PC-3 (cell line): ENCODE measurements around the gene PTCH1. TPM values are rescaled to one million over a fixed set of nuclear protein-coding genes. Genes with fewer than 3 reads are reported as not detected.

Source experiments
- ATAC-seq: fragments of 200-7000 bp; cut with Tn5 transposase; 2 replicates; pipeline ENCODE4 v1.9.1; 2020; ENCODE audit warnings: mild to moderate bottlenecking, moderate library complexity
- BruUV-seq: library from RNA; stranded (reverse); fragments of 400-500 nt; replicated peaks from 2 replicates; lab custom pipeline; 2021; lab: Mats Ljungman, UMichigan
- CTCF ChIA-PET: fragments of 300-600 bp; sonication (Branson Sonifier 250); formaldehyde crosslinking; loops from one replicate; lab custom pipeline; 2022; ENCODE audit warnings: antibody characterized with exemption; lab: Charles Lee
- POLR2A ChIA-PET: fragments of 300-600 bp; sonication (Branson Sonifier 250); formaldehyde crosslinking; loops from one replicate; lab custom pipeline; 2022; ENCODE audit warnings: antibody characterized with exemption; ENCODE audit not compliant: unreplicated experiment; lab: Charles Lee
- DNase-seq: peaks from one replicate; pipeline ENCODE4 v3.0.0-alpha.2; 2015
- H2AFZ ChIP-seq: fragments of 300-600 bp; sonication (generic); 2 replicates; pipeline ENCODE4 v1.6.0; 2016; ENCODE audit warnings: antibody characterized with exemption, low read length
- H3F3A ChIP-seq: fragments of 300-600 bp; sonication (generic); one replicate; pipeline ENCODE4 v1.6.0; 2017; ENCODE audit warnings: antibody characterized with exemption, low read length, control low read depth, mild to moderate bottlenecking; ENCODE audit not compliant: unreplicated experiment
- H3K27ac ChIP-seq: fragments of 300-600 bp; sonication (generic); 2 replicates; pipeline ENCODE4 v1.5.1; 2016; ENCODE audit warnings: mild to moderate bottlenecking, low read length
- H3K27me3 ChIP-seq: fragments of 300-600 bp; sonication (generic); 2 replicates; pipeline ENCODE4 v1.6.1; 2016; ENCODE audit warnings: low read length, mixed read lengths
- H3K36me3 ChIP-seq: fragments of 300-600 bp; sonication (generic); 2 replicates; pipeline ENCODE4 v1.6.1; 2016; ENCODE audit warnings: low read depth, mixed run types, low read length, mixed read lengths
- H3K4me1 ChIP-seq: fragments of 300-600 bp; sonication (generic); 2 replicates; pipeline ENCODE4 v1.5.1; 2016; ENCODE audit warnings: low read length; ENCODE audit not compliant: insufficient read depth
- H3K4me2 ChIP-seq: fragments of 300-600 bp; sonication (generic); 2 replicates; pipeline ENCODE4 v1.6.0; 2016; ENCODE audit warnings: low read length
- H3K4me3 ChIP-seq: fragments of 300-600 bp; sonication (generic); 2 replicates; pipeline ENCODE4 v1.5.1; 2016; ENCODE audit warnings: mild to moderate bottlenecking, low read length, mixed read lengths
- H3K79me2 ChIP-seq: fragments of 300-600 bp; sonication (generic); 2 replicates; pipeline ENCODE4 v1.6.1; 2017; ENCODE audit warnings: low read length, mixed read lengths
- H3K9ac ChIP-seq: fragments of 300-600 bp; sonication (generic); 2 replicates; pipeline ENCODE4 v1.6.0; 2016; ENCODE audit warnings: mild to moderate bottlenecking, low read length
- H3K9me2 ChIP-seq: fragments of 300-600 bp; sonication (generic); replicated peaks from 2 replicates; pipeline ENCODE4 v1.6.1; 2016; ENCODE audit warnings: mixed run types, low read length, mixed read lengths
- H3K9me3 ChIP-seq: fragments of 300-600 bp; sonication (generic); 2 replicates; pipeline ENCODE4 v1.6.1; 2016; ENCODE audit warnings: low read length, mixed read lengths
- H4K20me1 ChIP-seq: fragments of 300-600 bp; sonication (generic); 2 replicates; pipeline ENCODE4 v1.6.1; 2016; ENCODE audit warnings: low read length, mixed read lengths
- CTCF ChIP-seq: fragments of 300-600 bp; sonication (generic); conservative IDR thresholded peaks from 2 replicates; pipeline ENCODE4 v1.5.1; 2017; ENCODE audit warnings: antibody characterized with exemption, low read depth, mild to moderate bottlenecking, low read length
- EZH2 ChIP-seq: fragments of 300-600 bp; sonication (generic); IDR thresholded peaks from one replicate; pipeline ENCODE4 v1.6.1; 2017; ENCODE audit warnings: antibody characterized with exemption, mild to moderate bottlenecking, low read length; ENCODE audit not compliant: unreplicated experiment
- EZH2phosphoT487 ChIP-seq: fragments of 300-600 bp; sonication (generic); IDR thresholded peaks from 2 replicates; pipeline ENCODE4 v1.6.1; 2018; ENCODE audit warnings: mild to moderate bottlenecking, antibody characterized with exemption, low read length, borderline replicate concordance
- intact Hi-C: fragments of 100-400 bp; cut with micrococcal nuclease; formaldehyde crosslinking; loops from 2 replicates; pipeline ENCODE4 v1.9.0; 2023
- total RNA-seq: library from RNA; depleted of rRNA; stranded (reverse); fragments of >200 nt; gene quantifications from 2 replicates; pipeline ENCODE4 v1.2.3, GENCODE V29; 2014

Gene PTCH1
- total RNA-seq, 1 experiment from 2014 or later: 0.77 TPM

GRCh38 chr9:95479330-95479729, 37.4 kb downstream of the PTCH1 start:
- no peak for DNase-seq
- intact Hi-C loops: no loop called here
- Histone ChIP-seq H3K9ac (no peak overlapping the region), H4K20me1 (no peaks in the 10 kb centered on the region), H3K4me3 (no peak overlapping the region), H3K79me2 (no peaks in the 10 kb centered on the region), H3K9me2 (no peaks in the 10 kb centered on the region), H2AFZ (no peak overlapping the region), H3K4me2 (no peak overlapping the region), H3K4me1 (no peaks in the 10 kb centered on the region), H3F3A (no peaks in the 10 kb centered on the region), H3K36me3 (no peaks in the 10 kb centered on the region), H3K9me3 (no peaks in the 10 kb centered on the region), H3K27ac (no peak overlapping the region), H3K27me3 (no peaks in the 10 kb centered on the region)
- ChIA-PET CTCF (no interaction called here), POLR2A (no interaction called here)
- no peak for ATAC-seq
- TF ChIP-seq CTCF (no peak), EZH2phosphoT487 (no peak), EZH2 (no peak)
- BruUV-seq: no TSS peak

- H3K9me2 ChIP-seq: no peaks in the 10 kb centered on the region
- intact Hi-C loops: no loop called here
- POLR2A ChIA-PET: no interaction called here
Observed at GRCh38 chr9:95478335-95478734, 38.4 kb downstream of the PTCH1 start.

GRCh38 chr9:95477885-95478284, 38.9 kb downstream of the PTCH1 start:
- Histone ChIP-seq H2AFZ (no peak overlapping the region), H3K9ac (no peak overlapping the region), H3K4me3 (no peak overlapping the region), H3K9me2 (no peaks in the 10 kb centered on the region), H3K9me3 (no peaks in the 10 kb centered on the region), H3K79me2 (no peaks in the 10 kb centered on the region), H3F3A (no peaks in the 10 kb centered on the region), H3K27ac (no peak overlapping the region), H3K4me1 (no peaks in the 10 kb centered on the region), H4K20me1 (no peaks in the 10 kb centered on the region), H3K36me3 (no peaks in the 10 kb centered on the region), H3K4me2 (no peak overlapping the region), H3K27me3 (no peaks in the 10 kb centered on the region)
- DNase-seq (no peak), ATAC-seq (no peak)
- intact Hi-C loops: no loop called here
- TF ChIP-seq EZH2 (no peak), CTCF (no peak), EZH2phosphoT487 (no peak)
- BruUV-seq: no TSS peak
- ChIA-PET CTCF (no interaction called here), POLR2A (no interaction called here)

More at GRCh38 chr9:95478335-95478734, 38.4 kb downstream of the PTCH1 start:
- H2AFZ ChIP-seq: no peak overlapping the region
- H3K79me2 ChIP-seq: no peaks in the 10 kb centered on the region
- no peak overlapping the region for H3K27ac ChIP-seq
- H4K20me1 ChIP-seq: no peaks in the 10 kb centered on the region
- H3F3A ChIP-seq: no peaks in the 10 kb centered on the region
- no peaks in the 10 kb centered on the region for H3K9me3 ChIP-seq
- no peaks in the 10 kb centered on the region for H3K4me1 ChIP-seq
- TF ChIP-seq EZH2: no peak
- TF ChIP-seq CTCF: no peak
- no peak for TF ChIP-seq EZH2phosphoT487
- no peak overlapping the region for H3K4me2 ChIP-seq
- DNase-seq (no peak), ATAC-seq (no peak)
- no peak overlapping the region for H3K9ac ChIP-seq
- H3K4me3 ChIP-seq: no peak overlapping the region
- BruUV-seq: no TSS peak
- CTCF ChIA-PET: no interaction called here
- H3K27me3 ChIP-seq: no peaks in the 10 kb centered on the region
- no peaks in the 10 kb centered on the region for H3K36me3 ChIP-seq
